ENCODE measurements around the gene FAM228B. TPM values are rescaled to one million over a fixed set of nuclear protein-coding genes. Genes with fewer than 3 reads are reported as not detected.

FAM228B gene
- total RNA-seq, 1 donor from 2014 or later = 31.2 TPM

DNA sequence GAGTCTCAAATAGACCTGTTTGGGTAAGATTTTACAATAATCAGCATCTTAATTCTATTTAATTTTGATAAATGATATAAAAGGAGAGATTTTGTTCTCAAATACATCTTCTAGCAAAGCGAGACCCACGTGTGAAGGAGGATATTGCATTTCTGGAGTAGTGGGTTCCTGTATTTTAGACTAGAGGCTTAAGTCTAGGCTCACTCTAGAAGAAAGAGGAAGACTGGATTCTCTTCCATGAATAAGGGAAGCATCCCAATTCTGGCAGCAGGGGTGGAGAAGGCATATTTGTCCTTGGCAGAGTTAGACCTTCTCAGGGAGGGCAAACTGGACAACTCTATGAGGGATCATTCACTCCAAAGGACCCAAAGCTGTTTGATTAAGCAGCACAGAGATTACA lies 40.3 kb downstream of the FAM228B start:
- Histone ChIP-seq H3K9me3 (ENCODE audit: low read depth) (peaks cover 8% of the 10 kb centered on the region), H3K4me2 (no peak overlapping the region), H3K27ac (no peak overlapping the region), H3K9ac (no peak overlapping the region), H3F3A (ENCODE audit: low read depth) (no peaks in the 10 kb centered on the region), H3K27me3 (no peaks in the 10 kb centered on the region), H3K4me1 (no peaks in the 10 kb centered on the region), H2AFZ (replicated peaks) (no peak overlapping the region), H3K4me3 (no peak overlapping the region), H4K20me1 (ENCODE audit: low read depth) (no peaks in the 10 kb centered on the region), H3K36me3 (peaks cover 3% of the 10 kb centered on the region), H3K79me2 (ENCODE audit: low read depth) (no peaks in the 10 kb centered on the region)
- Mint-ChIP-seq H3K27me3 (ENCODE audit: insufficient read depth, low read depth) (peaks cover 5% of the 10 kb centered on the region), H3K27ac (no peak overlapping the region), H3K4me1 (no peaks in the 10 kb centered on the region), H3K36me3 (peaks cover 6% of the 10 kb centered on the region), H3K4me3 (no peak overlapping the region), H3K9me3 (peaks cover 12% of the 10 kb centered on the region)
- TF ChIP-seq EZH2 (IDR thresholded peaks at IDR 0.05) = no peak
- no peak for TF ChIP-seq EZH2phosphoT487 (IDR thresholded peaks at IDR 0.05)
- TF ChIP-seq, protein P1, sequence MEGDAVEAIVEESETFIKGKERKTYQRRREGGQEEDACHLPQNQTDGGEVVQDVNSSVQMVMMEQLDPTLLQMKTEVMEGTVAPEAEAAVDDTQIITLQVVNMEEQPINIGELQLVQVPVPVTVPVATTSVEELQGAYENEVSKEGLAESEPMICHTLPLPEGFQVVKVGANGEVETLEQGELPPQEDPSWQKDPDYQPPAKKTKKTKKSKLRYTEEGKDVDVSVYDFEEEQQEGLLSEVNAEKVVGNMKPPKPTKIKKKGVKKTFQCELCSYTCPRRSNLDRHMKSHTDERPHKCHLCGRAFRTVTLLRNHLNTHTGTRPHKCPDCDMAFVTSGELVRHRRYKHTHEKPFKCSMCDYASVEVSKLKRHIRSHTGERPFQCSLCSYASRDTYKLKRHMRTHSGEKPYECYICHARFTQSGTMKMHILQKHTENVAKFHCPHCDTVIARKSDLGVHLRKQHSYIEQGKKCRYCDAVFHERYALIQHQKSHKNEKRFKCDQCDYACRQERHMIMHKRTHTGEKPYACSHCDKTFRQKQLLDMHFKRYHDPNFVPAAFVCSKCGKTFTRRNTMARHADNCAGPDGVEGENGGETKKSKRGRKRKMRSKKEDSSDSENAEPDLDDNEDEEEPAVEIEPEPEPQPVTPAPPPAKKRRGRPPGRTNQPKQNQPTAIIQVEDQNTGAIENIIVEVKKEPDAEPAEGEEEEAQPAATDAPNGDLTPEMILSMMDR (IDR thresholded peaks at IDR 0.05) = no peak
- DNase-seq (ENCODE audit: low spot score) = no peak

DNA sequence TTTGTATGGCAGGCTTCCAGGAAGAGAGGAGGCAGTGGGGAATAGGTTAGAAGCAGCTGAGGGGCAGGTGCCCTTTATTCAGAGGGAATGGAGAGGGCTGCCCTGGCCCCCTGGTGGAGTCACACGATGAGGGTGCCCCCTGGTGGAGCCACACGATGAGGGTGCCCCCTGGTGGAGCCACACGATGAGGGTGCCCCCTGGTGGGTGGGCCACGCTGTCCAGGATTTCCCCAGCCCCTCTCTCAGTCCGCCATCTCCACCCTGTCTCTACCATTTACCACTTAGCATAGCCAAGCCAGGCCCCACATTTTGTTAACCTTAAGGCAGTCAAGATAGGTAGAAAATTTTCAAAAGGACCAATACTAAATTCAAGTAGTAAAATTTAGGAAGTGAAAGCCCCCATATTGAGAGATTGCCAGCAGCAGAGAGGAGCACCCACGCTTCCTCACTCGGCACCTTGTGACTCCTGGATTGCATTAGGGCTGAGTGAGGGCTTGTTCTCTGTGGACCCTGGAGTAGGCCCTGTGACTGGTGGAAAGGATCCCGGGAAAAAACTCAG lies 41.2 kb downstream of the FAM228B start:
- peaks cover 12% of the 10 kb centered on the region for H3K9me3 Mint-ChIP-seq
- peaks cover 6% of the 10 kb centered on the region for H3K4me1 Mint-ChIP-seq
- H3K9me3 ChIP-seq (ENCODE audit: low read depth) = peaks cover 8% of the 10 kb centered on the region

DNA sequence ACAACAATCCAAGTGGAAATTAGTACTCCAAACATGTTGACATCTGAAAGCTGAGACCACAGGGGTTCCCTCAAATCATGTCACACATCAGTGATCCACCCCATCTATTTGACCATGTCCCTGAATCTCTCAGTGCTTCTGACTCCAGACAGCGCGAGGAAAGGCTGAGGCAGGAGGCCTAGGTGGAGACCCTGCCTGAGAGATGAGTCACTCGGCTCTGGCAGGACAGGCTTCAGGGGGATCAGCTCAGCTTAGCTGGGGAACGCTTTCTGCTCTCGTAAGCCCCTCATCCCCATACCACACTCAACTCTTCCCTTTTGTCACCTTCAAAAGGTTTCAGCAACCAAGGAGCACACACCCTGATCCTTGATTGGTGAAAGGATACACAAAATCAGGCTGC lies 45.8 kb downstream of the FAM228B start:
- Mint-ChIP-seq H3K9me3 (peaks cover 2% of the 10 kb centered on the region), H3K36me3 (peaks cover 1% of the 10 kb centered on the region), H3K27me3 (ENCODE audit: insufficient read depth, low read depth) (no peaks in the 10 kb centered on the region), H3K4me3 (no peak overlapping the region), H3K4me1 (peaks cover 6% of the 10 kb centered on the region), H3K27ac (no peak overlapping the region)
- H3K79me2 ChIP-seq (ENCODE audit: low read depth) = no peaks in the 10 kb centered on the region
- no peaks in the 10 kb centered on the region for H3K9me3 ChIP-seq (ENCODE audit: low read depth)
- TF ChIP-seq, protein P1 (IDR thresholded peaks at IDR 0.05) = no peak
- no peak for TF ChIP-seq EZH2 (IDR thresholded peaks at IDR 0.05)
- no peak for TF ChIP-seq EZH2phosphoT487 (IDR thresholded peaks at IDR 0.05)
- no peak overlapping the region for H3K9ac ChIP-seq
- H3F3A ChIP-seq (ENCODE audit: low read depth) = no peaks in the 10 kb centered on the region
- no peaks in the 10 kb centered on the region for H3K27me3 ChIP-seq
- H3K4me3 ChIP-seq = no peak overlapping the region
- DNase-seq (ENCODE audit: low spot score) = no peak
- no peak overlapping the region for H3K4me2 ChIP-seq
- H4K20me1 ChIP-seq (ENCODE audit: low read depth) = no peaks in the 10 kb centered on the region
- no peak overlapping the region for H2AFZ ChIP-seq (replicated peaks)
- H3K4me1 ChIP-seq = no peaks in the 10 kb centered on the region
- H3K27ac ChIP-seq = no peak overlapping the region
- H3K36me3 ChIP-seq = no peaks in the 10 kb centered on the region

More for the DNA sequence above, 41.2 kb downstream of the FAM228B start:
- no peak overlapping the region for H3K27ac Mint-ChIP-seq
- Histone ChIP-seq H3K27ac (no peak overlapping the region), H4K20me1 (ENCODE audit: low read depth) (no peaks in the 10 kb centered on the region), H3K79me2 (ENCODE audit: low read depth) (no peaks in the 10 kb centered on the region), H3K36me3 (peaks cover 3% of the 10 kb centered on the region), H3K4me1 (no peaks in the 10 kb centered on the region), H2AFZ (replicated peaks) (no peak overlapping the region), H3K9ac (no peak overlapping the region), H3K4me2 (no peak overlapping the region), H3F3A (ENCODE audit: low read depth) (no peaks in the 10 kb centered on the region), H3K4me3 (no peak overlapping the region), H3K27me3 (no peaks in the 10 kb centered on the region)
- peaks cover 5% of the 10 kb centered on the region for H3K27me3 Mint-ChIP-seq (ENCODE audit: insufficient read depth, low read depth)
- DNase-seq (ENCODE audit: low spot score) = peak; percentile 33
- H3K4me3 Mint-ChIP-seq = no peak overlapping the region
- H3K36me3 Mint-ChIP-seq = peaks cover 2% of the 10 kb centered on the region
- no peak for TF ChIP-seq EZH2phosphoT487 (IDR thresholded peaks at IDR 0.05)
- TF ChIP-seq EZH2 (IDR thresholded peaks at IDR 0.05) = no peak
- TF ChIP-seq, protein P1 (IDR thresholded peaks at IDR 0.05) = peak; percentile 46

Measured in neural progenitor cell (in vitro differentiated cells).